ENCODE results near the gene ARNT2.
"Not testable (repeated sequence)": the region's sequence is repeated elsewhere in the genome, so short reads cannot be mapped to it uniquely, and the experiment has no call there.

ARNT2 gene

GRCh38 chr15:80494351-80494751 is 90.2 kb downstream of the ARNT2 start:
- no peak for DNase-seq

DNA sequence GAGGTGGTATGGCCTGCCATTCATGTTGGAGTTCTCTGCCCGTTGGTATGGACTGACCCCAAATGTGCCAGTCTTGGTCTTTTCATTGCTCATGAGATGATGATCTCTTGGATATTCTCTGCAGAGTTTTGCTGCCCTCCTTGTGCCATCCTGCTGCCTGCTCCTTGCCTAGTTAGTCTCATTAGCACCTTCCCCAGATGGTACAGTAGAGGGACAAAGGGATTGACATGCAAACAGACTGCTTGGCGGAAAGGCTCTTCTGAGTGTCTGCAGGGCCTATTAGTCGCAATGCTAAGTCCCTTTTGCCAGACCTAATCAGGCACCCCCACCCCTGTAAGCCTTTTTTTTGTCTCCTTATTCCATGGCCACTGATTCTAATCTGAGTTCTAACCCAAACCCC is 90.6 kb downstream of the ARNT2 start:
- no peak for DNase-seq

- DNase-seq: no peak
Observed at GRCh38 chr15:80495401-80495942, 91.3 kb downstream of the ARNT2 start.

DNA sequence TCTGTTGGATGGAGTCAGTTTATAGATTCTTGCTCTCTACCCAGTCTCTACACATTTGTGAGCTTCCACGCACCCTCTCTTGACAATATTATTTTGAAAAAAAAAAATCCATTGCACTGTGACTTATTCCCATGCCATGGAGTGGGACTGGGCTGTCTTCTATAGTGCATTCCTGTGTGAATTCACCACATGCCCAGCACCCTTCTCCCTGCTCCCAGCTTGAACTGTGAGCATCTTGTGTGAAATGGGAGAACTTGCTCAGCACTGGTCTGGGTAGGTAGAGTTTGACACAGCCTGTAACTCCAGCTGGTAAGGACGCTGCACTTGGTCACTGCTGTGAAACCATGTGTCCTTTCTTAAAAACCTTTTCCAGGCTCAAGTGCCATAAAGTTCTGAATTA is 91.9 kb downstream of the ARNT2 start:
- DNase-seq: no peak

- DNase-seq: no peak
Observed at GRCh38 chr15:80497221-80497620, 93.0 kb downstream of the ARNT2 start.

GRCh38 chr15:80498652-80499051 is 94.5 kb downstream of the ARNT2 start:
- no peak for DNase-seq

DNA sequence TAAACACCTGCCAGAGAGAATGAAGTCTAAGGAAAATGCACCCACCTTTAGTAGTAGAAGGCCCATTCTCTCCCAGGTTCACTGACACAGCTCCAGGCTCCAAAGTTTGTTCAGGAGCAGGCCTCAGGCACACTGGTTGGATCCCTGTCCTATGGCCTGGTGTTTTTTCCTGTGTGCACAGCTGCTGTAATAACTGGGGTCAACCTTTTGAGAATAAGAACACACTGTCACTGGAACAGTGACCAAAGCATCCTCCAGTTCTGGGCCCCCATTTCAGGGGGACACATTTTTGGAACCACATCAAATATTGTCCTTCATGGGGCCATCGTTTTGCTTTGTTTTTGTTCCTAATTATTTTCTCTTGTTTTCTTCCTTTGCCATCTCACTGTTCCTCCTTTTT is 95.8 kb downstream of the ARNT2 start:
- DNase-seq: peak; percentile 47

DNA sequence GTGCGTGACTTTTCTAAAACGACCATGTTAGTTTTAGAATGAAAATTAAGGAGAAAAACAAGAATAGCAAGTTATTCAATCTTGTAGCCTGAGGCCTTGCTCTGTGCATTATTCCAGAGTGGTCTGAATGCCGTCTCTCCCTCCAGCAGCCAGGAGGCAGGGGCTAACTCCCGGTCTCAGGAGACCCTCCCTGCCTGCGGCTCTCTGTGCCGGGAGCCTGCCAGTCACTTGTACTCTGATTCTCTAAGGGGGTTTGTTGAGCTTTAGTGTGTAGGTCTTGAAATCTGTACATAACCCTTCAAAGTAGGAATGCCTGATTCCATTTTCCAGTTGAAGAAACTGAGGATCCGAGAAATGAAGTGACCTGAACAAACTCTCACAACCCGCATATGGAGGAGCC is 97.3 kb downstream of the ARNT2 start:
- DNase-seq: no peak

DNA sequence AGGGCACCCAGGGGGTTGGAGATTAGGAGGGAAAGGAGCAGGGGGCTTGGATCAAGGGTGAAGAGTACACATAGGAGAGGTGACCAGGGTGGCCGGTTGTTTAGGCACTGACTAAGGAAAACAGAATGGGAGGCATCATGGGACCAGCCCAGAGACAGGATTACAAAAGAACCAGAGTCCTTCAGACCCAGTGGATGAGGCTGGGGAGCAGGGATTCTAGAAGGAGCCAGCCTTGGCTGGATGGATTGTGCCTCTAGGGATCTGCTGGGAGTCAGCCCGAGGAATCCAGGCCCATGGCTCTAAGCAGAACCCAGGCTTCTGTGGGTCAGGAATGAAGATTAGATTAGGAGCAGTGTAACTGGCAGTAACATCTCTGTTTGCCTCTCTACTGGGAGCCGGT is 98.6 kb downstream of the ARNT2 start:
- no peak for DNase-seq

DNA sequence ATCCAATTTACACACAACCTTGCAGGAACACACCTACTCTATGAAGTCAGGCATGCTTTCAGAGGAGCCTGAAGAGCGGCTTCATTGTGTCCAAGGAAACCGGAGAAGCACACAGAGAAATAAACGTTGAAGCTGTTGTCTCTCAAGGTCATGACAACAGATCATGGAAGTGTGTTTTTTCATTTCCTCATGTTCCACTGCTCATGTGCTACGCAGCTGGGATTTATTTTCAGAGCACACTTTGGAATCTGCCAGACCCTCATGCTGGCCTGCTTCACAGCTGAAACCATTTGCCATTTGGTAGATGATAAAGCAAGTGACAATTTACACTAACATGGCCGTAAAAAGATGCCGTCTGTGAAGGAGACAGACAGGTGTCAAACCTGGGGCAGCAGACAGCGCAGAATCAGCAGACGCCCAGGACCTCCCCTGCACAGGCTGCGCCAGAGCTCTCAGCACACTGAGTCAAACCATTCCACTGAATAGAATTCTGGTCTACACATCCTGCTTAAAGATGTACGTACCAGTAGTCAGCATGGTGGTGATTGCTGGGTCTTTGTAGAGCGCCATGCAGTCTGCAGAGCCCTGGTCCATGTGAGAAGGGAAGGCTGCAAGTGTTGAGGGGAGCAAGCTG is 99.3 kb downstream of the ARNT2 start:
- DNase-seq: no peak

DNA sequence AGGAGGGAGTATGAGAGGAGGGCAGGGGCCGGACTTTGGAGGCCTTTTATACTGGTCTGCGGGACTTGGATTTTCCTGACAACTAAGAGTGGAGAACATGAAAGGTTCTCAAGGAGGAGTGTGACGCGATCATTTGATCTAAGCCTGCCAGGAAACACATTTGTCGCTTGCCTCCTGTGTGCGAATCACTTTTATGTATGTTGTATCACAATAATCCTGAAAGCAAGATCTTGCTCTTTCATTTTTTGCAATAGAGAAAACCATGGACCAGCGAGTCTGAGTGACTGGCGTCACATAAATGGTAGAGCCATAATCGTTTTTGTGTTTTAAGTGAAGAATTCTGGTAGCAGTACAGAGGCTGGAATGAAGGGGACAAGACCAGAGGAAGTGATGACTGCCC is 100.7 kb downstream of the ARNT2 start:
- no peak for DNase-seq

GRCh38 chr15:80506286-80506893 is 102.2 kb downstream of the ARNT2 start:
- DNase-seq: no peak

- no peak for DNase-seq
Observed at GRCh38 chr15:80507131-80507530, 102.9 kb downstream of the ARNT2 start.

- DNase-seq: no peak
Observed at GRCh38 chr15:80507638-80508316, 103.6 kb downstream of the ARNT2 start.

- no peak for DNase-seq
Observed at GRCh38 chr15:80508783-80509182, 104.6 kb downstream of the ARNT2 start.

DNA sequence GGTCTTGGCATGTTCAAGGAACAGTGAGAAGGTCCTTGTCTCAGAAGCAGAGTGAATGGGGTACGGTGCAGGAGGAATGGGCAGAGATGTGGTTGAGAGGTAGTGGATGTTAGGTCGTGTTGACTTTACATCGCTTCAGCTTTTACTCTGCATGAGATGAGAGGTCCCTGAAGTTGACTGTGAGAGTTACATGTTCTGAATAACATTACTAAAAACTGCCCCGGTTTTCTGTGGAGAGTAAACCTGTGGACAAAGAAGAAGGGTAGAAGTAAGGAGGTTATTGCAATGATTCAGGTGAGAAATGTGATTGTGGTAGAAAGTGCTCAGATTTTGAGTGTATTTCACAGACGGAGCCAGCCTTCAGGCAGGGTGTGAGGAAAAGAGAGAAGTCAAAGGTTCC is 105.6 kb downstream of the ARNT2 start:
- DNase-seq: no peak

- not testable (repeated sequence) for DNase-seq
Observed at GRCh38 chr15:80510985-80511384, 106.8 kb downstream of the ARNT2 start.

GRCh38 chr15:80512726-80513660 is 108.8 kb downstream of the ARNT2 start:
- DNase-seq: peak; percentile 37

DNA sequence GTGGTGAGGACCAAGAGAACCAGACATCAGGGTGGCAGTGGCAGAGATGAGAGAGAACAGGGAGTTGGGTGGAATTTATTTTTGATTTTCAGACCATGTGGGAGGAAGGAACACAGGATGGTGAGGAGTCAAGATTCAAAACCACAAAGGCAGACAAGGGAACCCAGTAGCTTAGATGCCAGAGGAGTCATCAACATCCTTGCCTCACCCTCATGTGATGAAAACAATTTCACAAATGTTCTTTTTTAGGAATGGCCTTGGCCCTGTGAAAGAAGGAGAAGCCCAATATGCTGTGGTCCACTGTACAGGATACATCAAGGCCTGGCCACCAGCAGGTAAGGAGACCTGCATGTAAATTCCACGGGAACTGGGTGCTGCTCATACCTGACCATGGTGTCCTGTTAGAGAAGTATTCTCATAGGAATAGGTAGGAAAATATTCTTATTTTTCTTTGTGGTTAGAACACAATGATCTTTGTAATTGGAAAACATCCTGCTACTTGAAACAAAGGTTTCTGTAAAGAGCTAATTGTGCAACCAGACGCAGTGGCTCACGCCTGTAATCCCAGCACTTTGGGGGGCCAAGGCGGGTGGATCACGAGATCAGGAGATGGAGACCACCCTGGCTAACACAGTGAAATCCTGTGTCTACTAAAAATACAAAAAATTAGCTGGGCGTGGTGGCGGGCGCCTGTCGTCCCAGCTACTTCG is 110.0 kb downstream of the ARNT2 start:
- DNase-seq: no peak

GRCh38 chr15:80517290-80517689 is 113.1 kb downstream of the ARNT2 start:
- DNase-seq: no peak

GRCh38 chr15:80518522-80518921 is 114.3 kb downstream of the ARNT2 start:
- no peak for DNase-seq

DNA sequence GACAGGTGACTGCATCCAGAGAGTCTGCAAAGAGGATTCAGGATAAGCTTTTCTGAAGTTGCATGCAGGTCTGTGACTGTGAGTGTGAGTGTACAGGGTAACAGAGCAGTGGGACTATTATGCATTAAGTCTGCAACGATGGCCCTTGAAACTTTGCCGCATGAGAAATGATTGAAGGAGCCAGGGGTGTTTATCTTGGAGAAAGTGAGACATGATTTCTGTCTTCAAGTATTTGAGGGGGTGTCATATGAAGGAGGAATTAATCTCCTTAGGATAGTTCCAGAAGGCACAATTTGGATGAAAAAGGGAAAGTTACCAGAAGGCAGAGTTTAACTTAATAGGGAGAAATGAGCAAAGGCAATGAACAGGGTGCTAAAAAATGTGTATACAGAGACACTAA is 119.6 kb downstream of the ARNT2 start:
- no peak for DNase-seq
